Osteocyte (in vitro differentiated cells): ENCODE results near the gene LPCAT4. TPM values are rescaled to one million over a fixed set of nuclear protein-coding genes. Genes with fewer than 3 reads are reported as not detected.

Experiments
- DNase-seq: peaks from one replicate; pipeline ENCODE4 v3.0.0; 2021; ENCODE audit warnings: mixed read lengths; ENCODE audit not compliant: unreplicated experiment; ENCODE audit errors: extremely low spot score
- H3K27ac Mint-ChIP-seq: one replicate; pipeline ENCODE4 v1.8.0; 2021; ENCODE audit warnings: mild to moderate bottlenecking, mixed read lengths; ENCODE audit not compliant: unreplicated experiment
- H3K27me3 Mint-ChIP-seq: one replicate; pipeline ENCODE4 v1.8.0; 2021; ENCODE audit warnings: mixed read lengths; ENCODE audit not compliant: unreplicated experiment
- H3K36me3 Mint-ChIP-seq: one replicate; pipeline ENCODE4 v1.8.0; 2021; ENCODE audit warnings: mixed read lengths; ENCODE audit not compliant: unreplicated experiment
- H3K4me1 Mint-ChIP-seq: one replicate; pipeline ENCODE4 v1.8.0; 2021; ENCODE audit warnings: mixed read lengths; ENCODE audit not compliant: unreplicated experiment
- H3K4me3 Mint-ChIP-seq: one replicate; pipeline ENCODE4 v1.8.0; 2021; ENCODE audit warnings: mild to moderate bottlenecking, moderate library complexity, mixed read lengths; ENCODE audit not compliant: unreplicated experiment
- H3K9me3 Mint-ChIP-seq: one replicate; pipeline ENCODE4 v1.8.0; 2021; ENCODE audit warnings: mixed read lengths; ENCODE audit not compliant: unreplicated experiment
- total RNA-seq: library from RNA; stranded (reverse); gene quantifications from 2 replicates; pipeline ENCODE4 v1.2.1, GENCODE V29; 2021
- TF ChIP-seq, protein P1 (sequence below): fragments of 200-600 bp; sonication (generic); IDR thresholded peaks from 2 replicates; pipeline ENCODE4 v1.5.0; 2021; ENCODE audit warnings: antibody characterized with exemption, mild to moderate bottlenecking, moderate library complexity

Gene LPCAT4
- total RNA-seq, 1 donor from 2014 or later: 49.0 TPM

DNA sequence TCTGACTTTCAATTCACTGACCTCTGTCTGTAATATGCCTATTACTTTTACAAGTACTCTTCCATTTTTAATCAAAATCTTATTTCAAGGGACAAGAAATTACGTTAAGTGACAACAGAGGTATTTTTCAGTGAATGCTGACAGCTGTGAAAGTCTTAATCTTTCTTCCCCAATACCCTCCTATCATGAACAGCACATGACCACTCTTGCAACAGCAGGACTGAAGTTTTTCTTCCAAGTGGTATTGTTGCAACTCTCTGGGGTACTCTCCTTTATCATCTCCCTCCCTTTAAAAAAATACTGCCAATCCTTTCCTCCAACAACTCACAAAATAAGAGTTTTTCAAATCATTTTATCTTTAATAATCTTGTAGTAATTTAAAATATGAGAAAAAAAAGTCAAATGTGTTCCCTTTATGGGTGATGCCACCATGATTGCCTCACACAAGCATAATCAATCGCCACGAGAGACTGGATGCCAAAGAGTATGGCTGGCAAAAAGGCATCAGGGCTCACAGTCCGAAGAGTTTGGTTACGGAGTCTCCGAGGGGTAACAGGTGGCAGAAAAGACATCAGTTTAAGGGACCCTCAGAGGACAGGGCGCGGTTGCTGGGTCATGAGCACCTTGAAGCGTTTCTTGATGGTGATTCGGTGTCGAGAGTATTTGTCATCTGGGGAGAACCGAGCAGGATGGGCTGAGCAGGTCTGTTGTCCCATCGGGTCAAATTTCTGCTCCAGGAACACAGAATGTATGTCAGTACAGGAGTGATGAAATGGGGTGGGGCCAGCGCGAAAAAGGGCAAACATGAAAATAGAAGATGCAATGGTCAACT, 25.4 kb downstream of the LPCAT4 start:
- TF ChIP-seq, protein P1, sequence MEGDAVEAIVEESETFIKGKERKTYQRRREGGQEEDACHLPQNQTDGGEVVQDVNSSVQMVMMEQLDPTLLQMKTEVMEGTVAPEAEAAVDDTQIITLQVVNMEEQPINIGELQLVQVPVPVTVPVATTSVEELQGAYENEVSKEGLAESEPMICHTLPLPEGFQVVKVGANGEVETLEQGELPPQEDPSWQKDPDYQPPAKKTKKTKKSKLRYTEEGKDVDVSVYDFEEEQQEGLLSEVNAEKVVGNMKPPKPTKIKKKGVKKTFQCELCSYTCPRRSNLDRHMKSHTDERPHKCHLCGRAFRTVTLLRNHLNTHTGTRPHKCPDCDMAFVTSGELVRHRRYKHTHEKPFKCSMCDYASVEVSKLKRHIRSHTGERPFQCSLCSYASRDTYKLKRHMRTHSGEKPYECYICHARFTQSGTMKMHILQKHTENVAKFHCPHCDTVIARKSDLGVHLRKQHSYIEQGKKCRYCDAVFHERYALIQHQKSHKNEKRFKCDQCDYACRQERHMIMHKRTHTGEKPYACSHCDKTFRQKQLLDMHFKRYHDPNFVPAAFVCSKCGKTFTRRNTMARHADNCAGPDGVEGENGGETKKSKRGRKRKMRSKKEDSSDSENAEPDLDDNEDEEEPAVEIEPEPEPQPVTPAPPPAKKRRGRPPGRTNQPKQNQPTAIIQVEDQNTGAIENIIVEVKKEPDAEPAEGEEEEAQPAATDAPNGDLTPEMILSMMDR: no peak
- Mint-ChIP-seq H3K4me3 (no peak overlapping the region), H3K36me3 (peaks cover 15% of the 10 kb centered on the region), H3K27me3 (no peaks in the 10 kb centered on the region), H3K4me1 (peaks cover 39% of the 10 kb centered on the region), H3K27ac (no peak overlapping the region), H3K9me3 (no peaks in the 10 kb centered on the region)
- no peak for DNase-seq

DNA sequence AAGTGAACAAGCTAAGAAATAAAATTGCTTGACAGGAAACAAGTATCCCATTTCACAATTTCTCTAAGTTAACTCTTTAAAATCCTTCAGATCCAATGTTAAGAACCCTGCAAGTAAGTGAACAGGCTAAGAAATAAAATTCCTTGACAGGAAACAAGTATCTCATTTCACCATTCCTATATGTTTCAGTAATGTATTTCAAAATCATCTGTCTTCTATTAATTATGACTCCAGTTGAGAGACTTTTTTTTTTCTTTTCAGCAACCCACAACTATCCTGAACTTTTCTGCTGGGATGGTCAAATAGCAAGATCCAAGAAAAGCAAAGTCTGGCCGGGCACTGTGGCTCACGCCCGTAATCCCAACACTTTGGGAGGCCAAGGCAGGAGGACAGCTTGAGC, 27.1 kb downstream of the LPCAT4 start:
- TF ChIP-seq, protein P1: no peak
- peak overlapping the region; percentile 85 for H3K27ac Mint-ChIP-seq
- H3K4me3 Mint-ChIP-seq: peak overlapping the region; percentile 62

DNA sequence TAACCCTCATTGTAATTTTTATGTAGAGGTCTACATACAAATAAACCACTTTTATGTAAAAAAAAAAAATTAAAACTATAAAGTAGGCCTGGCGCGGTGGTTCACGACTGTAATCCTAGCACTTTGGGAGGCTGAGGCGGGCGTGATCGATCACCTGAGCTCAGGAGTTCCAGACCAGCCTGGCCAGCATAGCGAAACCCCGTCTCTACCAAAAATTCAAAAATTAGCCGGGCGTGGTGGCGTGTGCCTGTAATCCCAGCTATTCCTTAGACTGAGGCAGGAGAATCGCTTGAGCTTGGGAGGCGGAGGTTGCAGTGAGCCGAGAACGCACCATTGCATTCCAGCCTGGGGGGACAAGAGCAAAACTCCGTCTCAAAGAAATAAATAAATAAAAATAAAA, 28.6 kb downstream of the LPCAT4 start:
- TF ChIP-seq, protein P1: no peak
- DNase-seq: no peak
- Mint-ChIP-seq H3K27ac (peak overlapping the region; percentile 81), H3K27me3 (no peaks in the 10 kb centered on the region), H3K36me3 (peaks cover 15% of the 10 kb centered on the region), H3K4me3 (peak overlapping the region; percentile 82), H3K9me3 (no peaks in the 10 kb centered on the region), H3K4me1 (peaks cover 69% of the 10 kb centered on the region)

More for the DNA sequence above, 27.1 kb downstream of the LPCAT4 start:
- no peak for DNase-seq
- Mint-ChIP-seq H3K4me1 (peaks cover 54% of the 10 kb centered on the region), H3K27me3 (no peaks in the 10 kb centered on the region), H3K9me3 (no peaks in the 10 kb centered on the region), H3K36me3 (peaks cover 15% of the 10 kb centered on the region)

DNA sequence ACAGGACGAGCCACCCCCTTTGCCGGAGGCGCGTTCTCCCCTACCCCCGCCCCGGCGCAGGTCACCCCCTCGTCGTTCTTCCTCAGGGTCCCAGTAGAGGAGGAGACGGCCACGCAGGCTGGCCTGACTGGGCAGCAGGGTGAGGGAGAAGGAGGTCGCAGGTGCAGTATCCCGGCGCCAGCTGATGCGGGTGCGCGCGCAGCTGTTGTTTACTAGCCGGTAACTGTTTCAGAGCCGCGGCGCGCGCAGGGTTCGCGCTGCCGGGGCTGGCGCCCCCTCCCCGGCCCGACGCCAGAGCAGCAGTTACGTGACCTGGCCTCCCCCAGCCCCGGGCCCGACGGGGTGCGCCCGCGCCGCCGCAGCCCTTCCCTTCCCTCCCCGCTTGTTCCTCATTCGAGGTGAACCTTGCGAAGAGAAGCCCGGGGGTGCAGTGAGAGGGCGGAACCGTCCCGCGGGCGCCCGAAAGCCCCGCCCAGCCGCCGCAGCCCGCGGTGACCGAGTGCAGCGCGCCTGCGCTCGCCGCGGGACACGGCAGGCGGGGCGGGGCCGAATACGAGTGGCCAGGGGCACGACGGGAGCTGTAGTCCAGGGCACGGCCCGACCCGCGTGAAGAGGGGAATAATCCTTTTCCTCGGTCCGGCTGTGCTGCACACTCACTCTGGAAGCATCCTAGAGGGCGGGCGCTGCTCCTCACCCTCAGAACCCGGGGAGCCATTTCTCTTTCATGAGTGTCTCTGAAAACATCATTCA, 29.3 kb downstream of the LPCAT4 start, which contains the start of gene SLC12A6:
Gene SLC12A6 (minus strand): TSS at position 225 of the 750 bp plus-strand sequence. CDS start 1,101 bp downstream, outside the sequence.
- peak within 1 kb of the TSS; percentile 97 for H3K27ac Mint-ChIP-seq
- peak; percentile 97 for DNase-seq
- peaks cover 72% of the 10 kb centered on the region for H3K4me1 Mint-ChIP-seq
- no peaks in the 10 kb centered on the region for H3K9me3 Mint-ChIP-seq
- H3K27me3 Mint-ChIP-seq: no peaks in the 10 kb centered on the region
- H3K36me3 Mint-ChIP-seq: peaks cover 15% of the 10 kb centered on the region
- H3K4me3 Mint-ChIP-seq: peak within 1 kb of the TSS; percentile 82
- TF ChIP-seq, protein P1: no peak
